A549 (cell line): Measurements from ENCODE around the gene SDF2L1.

Source experiments
- CBX2 ChIP-seq: fragments of 200-600 bp; sonication (generic); IDR thresholded peaks from 2 replicates; pipeline ENCODE4 v1.6.1; 2016; ENCODE audit warnings: low read depth, mild to moderate bottlenecking, borderline replicate concordance
- CTCF ChIP-seq: fragments of >200 bp; sonication (Bioruptor Twin); formaldehyde crosslinking; IDR thresholded peaks from 3 replicates; pipeline ENCODE4 v1.5.1; 2016
- JUNB ChIP-seq: fragments of >200 bp; sonication (Bioruptor Twin); formaldehyde crosslinking; IDR thresholded peaks from 2 replicates; pipeline ENCODE4 v1.6.1; 2016
- MAFK ChIP-seq: fragments of 450-650 bp; IDR thresholded peaks from 2 replicates; pipeline ENCODE4 v1.6.1; 2014; ENCODE audit not compliant: partially characterized antibody
- POLR2A ChIP-seq: IDR thresholded peaks from 2 replicates; pipeline ENCODE4 v1.6.1; 2012; ENCODE audit warnings: mild to moderate bottlenecking, low read length
- POLR2AphosphoS2 ChIP-seq: conservative IDR thresholded peaks from 2 replicates; pipeline ENCODE4 v1.6.1; 2012; ENCODE audit warnings: low read length, improper control_type of control experiment, inconsistent platforms
- RAD21 ChIP-seq, 2 experiments: fragments of >200 bp in 1 of 2; sonication (Bioruptor Twin) in 1 of 2; formaldehyde crosslinking in 1 of 2; IDR thresholded peaks in 1 of 2; conservative IDR thresholded peaks in 1 of 2; 2 replicates in 1 of 2; 3 replicates in 1 of 2; pipeline ENCODE4 v1.6.1; 2012 to 2018; ENCODE audit warnings: inconsistent platforms in 1 of 2
- RFX5 ChIP-seq: fragments of 450-650 bp; IDR thresholded peaks from 2 replicates; pipeline ENCODE4 v1.7.1; 2014; ENCODE audit warnings: antibody characterized with exemption, mild to moderate bottlenecking, moderate library complexity
- ZFP36 ChIP-seq: fragments of 450-650 bp; IDR thresholded peaks from 2 replicates; pipeline ENCODE4 v1.6.1; 2014; ENCODE audit warnings: borderline replicate concordance; ENCODE audit not compliant: partially characterized antibody

- TF ChIP-seq POLR2A (no peak), POLR2AphosphoS2 (no peak), RFX5 (no peak), ZFP36 (no peak), CTCF (no peak), JUNB (no peak), CBX2 (no peak), MAFK (no peak), RAD21 (conservative IDR thresholded peaks at IDR 0.05 in 1 of 2, IDR thresholded peaks at IDR 0.05 in 1 of 2) (no peak)
Observed at GRCh38 chr22:21663738-21664137, 21.6 kb downstream of the SDF2L1 start.
